ENCODE data around the gene GULP1.

Gene GULP1

DNA sequence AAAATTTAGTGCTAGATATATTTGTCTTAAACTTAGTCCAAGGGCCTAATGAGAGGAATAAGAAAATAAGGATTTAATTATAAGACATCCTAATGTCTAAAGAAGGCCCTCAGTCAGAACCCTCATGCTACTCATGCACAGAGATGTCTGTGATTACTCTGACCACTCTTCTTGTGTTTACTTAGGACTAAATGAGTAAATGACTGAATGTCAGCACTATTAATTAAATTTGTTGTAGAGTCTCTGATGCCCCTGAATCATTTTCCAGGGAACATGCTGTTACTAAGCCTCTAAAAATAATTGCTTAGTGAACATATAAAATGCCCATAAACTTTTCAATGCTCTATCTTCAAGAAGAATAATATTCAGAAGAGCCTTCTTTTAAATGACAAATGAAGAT lies 32.4 kb downstream of the GULP1 start:
- no peak for TF ChIP-seq ZNF335 (tag by site-specific recombination; conservative IDR thresholded peaks at IDR 0.05)
- no peak for TF ChIP-seq OSR2 (tag by site-specific recombination; IDR thresholded peaks at IDR 0.05)
- TF ChIP-seq ZNF280D (tag by site-specific recombination; IDR thresholded peaks at IDR 0.05), result no peak
- TF ChIP-seq ZFP37 (tag by site-specific recombination; IDR thresholded peaks at IDR 0.05), result no peak
- no peak for TF ChIP-seq ZNF561 (tag by site-specific recombination; IDR thresholded peaks at IDR 0.05; ENCODE audit: borderline replicate concordance)
- Histone ChIP-seq H3K4me3 (ENCODE audit: low read depth, low read length) (no peak overlapping the region), H3K9me3 (ENCODE audit: control insufficient read depth, insufficient read depth, low read depth, low read length) (no peaks in the 10 kb centered on the region), H3K4me1 (ENCODE audit: control insufficient read depth, insufficient read depth, low read length) (peaks cover 17% of the 10 kb centered on the region), H3K36me3 (ENCODE audit: control insufficient read depth in 2 of 2, insufficient read depth in 1 of 2, low read length in 2 of 2) (no peaks in the 10 kb centered on the region), H3K27ac (ENCODE audit: extremely low read depth, low read depth, low read length) (no peak overlapping the region)
- CTCF ChIA-PET, result interaction anchor here (0.6 kb wide), 1 partner anchor 15 kb away, joined by 4 read pairs; no protein-coding TSS in a partner anchor
- POLR2A ChIA-PET, result no interaction called here

GRCh38 chr2:188326290-188326668 lies 34.6 kb downstream of the GULP1 start:
- peaks cover 12% of the 10 kb centered on the region for H3K4me1 ChIP-seq (ENCODE audit: control insufficient read depth, insufficient read depth, low read length)
- H3K4me3 ChIP-seq (ENCODE audit: low read depth, low read length), result no peak overlapping the region
- H3K9me3 ChIP-seq (ENCODE audit: control insufficient read depth, insufficient read depth, low read depth, low read length), result no peaks in the 10 kb centered on the region
- ChIA-PET CTCF (interaction anchor here (0.6 to 0.7 kb wide), 2 partner anchors 32 to 745 kb away, joined by 3 read pairs; no protein-coding TSS in a partner anchor), POLR2A (interaction anchor here (1.9 kb wide), 1 partner anchor 33 kb away, joined by 7 read pairs; no protein-coding TSS in a partner anchor)
- no peaks in the 10 kb centered on the region for H3K36me3 ChIP-seq (ENCODE audit: control insufficient read depth in 2 of 2, insufficient read depth in 1 of 2, low read length in 2 of 2)
- H3K27ac ChIP-seq (ENCODE audit: extremely low read depth, low read depth, low read length), result no peak overlapping the region
- TF ChIP-seq ZNF324 (tag by site-specific recombination; IDR thresholded peaks at IDR 0.05), result no peak
- no peak for TF ChIP-seq MEIS1 (CRISPR knock-in tag; IDR thresholded peaks at IDR 0.05; ENCODE audit: borderline replicate concordance)
- TF ChIP-seq ZBTB26 (tag by site-specific recombination; optimal IDR thresholded peaks at IDR 0.05), result no peak
- TF ChIP-seq, protein P1, sequence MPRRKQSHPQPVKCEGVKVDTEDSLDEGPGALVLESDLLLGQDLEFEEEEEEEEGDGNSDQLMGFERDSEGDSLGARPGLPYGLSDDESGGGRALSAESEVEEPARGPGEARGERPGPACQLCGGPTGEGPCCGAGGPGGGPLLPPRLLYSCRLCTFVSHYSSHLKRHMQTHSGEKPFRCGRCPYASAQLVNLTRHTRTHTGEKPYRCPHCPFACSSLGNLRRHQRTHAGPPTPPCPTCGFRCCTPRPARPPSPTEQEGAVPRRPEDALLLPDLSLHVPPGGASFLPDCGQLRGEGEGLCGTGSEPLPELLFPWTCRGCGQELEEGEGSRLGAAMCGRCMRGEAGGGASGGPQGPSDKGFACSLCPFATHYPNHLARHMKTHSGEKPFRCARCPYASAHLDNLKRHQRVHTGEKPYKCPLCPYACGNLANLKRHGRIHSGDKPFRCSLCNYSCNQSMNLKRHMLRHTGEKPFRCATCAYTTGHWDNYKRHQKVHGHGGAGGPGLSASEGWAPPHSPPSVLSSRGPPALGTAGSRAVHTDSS (tag by site-specific recombination; IDR thresholded peaks at IDR 0.05), result no peak
- no peak for TF ChIP-seq ZNF394 (tag by site-specific recombination; IDR thresholded peaks at IDR 0.05; ENCODE audit: borderline replicate concordance)
- no peak for TF ChIP-seq ZIC2 (tag by site-specific recombination; IDR thresholded peaks at IDR 0.05)
- TF ChIP-seq ZNF561 (tag by site-specific recombination; IDR thresholded peaks at IDR 0.05; ENCODE audit: borderline replicate concordance), result no peak
- TF ChIP-seq, protein P2, sequence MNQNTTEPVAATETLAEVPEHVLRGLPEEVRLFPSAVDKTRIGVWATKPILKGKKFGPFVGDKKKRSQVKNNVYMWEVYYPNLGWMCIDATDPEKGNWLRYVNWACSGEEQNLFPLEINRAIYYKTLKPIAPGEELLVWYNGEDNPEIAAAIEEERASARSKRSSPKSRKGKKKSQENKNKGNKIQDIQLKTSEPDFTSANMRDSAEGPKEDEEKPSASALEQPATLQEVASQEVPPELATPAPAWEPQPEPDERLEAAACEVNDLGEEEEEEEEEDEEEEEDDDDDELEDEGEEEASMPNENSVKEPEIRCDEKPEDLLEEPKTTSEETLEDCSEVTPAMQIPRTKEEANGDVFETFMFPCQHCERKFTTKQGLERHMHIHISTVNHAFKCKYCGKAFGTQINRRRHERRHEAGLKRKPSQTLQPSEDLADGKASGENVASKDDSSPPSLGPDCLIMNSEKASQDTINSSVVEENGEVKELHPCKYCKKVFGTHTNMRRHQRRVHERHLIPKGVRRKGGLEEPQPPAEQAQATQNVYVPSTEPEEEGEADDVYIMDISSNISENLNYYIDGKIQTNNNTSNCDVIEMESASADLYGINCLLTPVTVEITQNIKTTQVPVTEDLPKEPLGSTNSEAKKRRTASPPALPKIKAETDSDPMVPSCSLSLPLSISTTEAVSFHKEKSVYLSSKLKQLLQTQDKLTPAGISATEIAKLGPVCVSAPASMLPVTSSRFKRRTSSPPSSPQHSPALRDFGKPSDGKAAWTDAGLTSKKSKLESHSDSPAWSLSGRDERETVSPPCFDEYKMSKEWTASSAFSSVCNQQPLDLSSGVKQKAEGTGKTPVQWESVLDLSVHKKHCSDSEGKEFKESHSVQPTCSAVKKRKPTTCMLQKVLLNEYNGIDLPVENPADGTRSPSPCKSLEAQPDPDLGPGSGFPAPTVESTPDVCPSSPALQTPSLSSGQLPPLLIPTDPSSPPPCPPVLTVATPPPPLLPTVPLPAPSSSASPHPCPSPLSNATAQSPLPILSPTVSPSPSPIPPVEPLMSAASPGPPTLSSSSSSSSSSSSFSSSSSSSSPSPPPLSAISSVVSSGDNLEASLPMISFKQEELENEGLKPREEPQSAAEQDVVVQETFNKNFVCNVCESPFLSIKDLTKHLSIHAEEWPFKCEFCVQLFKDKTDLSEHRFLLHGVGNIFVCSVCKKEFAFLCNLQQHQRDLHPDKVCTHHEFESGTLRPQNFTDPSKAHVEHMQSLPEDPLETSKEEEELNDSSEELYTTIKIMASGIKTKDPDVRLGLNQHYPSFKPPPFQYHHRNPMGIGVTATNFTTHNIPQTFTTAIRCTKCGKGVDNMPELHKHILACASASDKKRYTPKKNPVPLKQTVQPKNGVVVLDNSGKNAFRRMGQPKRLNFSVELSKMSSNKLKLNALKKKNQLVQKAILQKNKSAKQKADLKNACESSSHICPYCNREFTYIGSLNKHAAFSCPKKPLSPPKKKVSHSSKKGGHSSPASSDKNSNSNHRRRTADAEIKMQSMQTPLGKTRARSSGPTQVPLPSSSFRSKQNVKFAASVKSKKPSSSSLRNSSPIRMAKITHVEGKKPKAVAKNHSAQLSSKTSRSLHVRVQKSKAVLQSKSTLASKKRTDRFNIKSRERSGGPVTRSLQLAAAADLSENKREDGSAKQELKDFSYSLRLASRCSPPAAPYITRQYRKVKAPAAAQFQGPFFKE (tag by site-specific recombination; IDR thresholded peaks at IDR 0.05; ENCODE audit: borderline replicate concordance), result no peak
- no peak for TF ChIP-seq ZNF280D (tag by site-specific recombination; IDR thresholded peaks at IDR 0.05)
- TF ChIP-seq ZNF660 (tag by site-specific recombination; IDR thresholded peaks at IDR 0.05), result no peak
- TF ChIP-seq IKZF3 (tag by site-specific recombination; IDR thresholded peaks at IDR 0.05), result no peak
- TF ChIP-seq ZNF184 (tag by site-specific recombination; IDR thresholded peaks at IDR 0.05), result no peak
- TF ChIP-seq, protein P3, sequence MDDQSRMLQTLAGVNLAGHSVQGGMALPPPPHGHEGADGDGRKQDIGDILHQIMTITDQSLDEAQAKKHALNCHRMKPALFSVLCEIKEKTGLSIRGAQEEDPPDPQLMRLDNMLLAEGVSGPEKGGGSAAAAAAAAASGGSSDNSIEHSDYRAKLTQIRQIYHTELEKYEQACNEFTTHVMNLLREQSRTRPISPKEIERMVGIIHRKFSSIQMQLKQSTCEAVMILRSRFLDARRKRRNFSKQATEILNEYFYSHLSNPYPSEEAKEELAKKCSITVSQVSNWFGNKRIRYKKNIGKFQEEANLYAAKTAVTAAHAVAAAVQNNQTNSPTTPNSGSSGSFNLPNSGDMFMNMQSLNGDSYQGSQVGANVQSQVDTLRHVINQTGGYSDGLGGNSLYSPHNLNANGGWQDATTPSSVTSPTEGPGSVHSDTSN (CRISPR knock-in tag; IDR thresholded peaks at IDR 0.05), result no peak

Measured in HEK293 (cell line).